Measurements from ENCODE around the gene UST.

GRCh38 chr6:149050160-149050559 lies 303.3 kb downstream of the UST start:
- TF ChIP-seq CTCF (conservative IDR thresholded peaks at IDR 0.05; ENCODE audit: low read length) = no peak
- TF ChIP-seq EZH2phosphoT487 (IDR thresholded peaks at IDR 0.05; ENCODE audit: borderline replicate concordance) = no peak

Measured in Loucy (cell line).